GM12878 (cell line): ENCODE results near the gene TMTC1. TPM values are rescaled to one million over a fixed set of nuclear protein-coding genes. Genes with fewer than 3 reads are reported as not detected.

Source experiments
- ATAC-seq: fragments of 200-7000 bp; cut with Tn5 transposase; 3 replicates; pipeline ENCODE4 v1.9.1; 2020; ENCODE audit warnings: mild to moderate bottlenecking, moderate library complexity
- BruUV-seq: library from RNA; stranded (reverse); fragments of 400-500 nt; replicated peaks from 2 replicates; lab custom pipeline; 2021; lab: Mats Ljungman, UMichigan
- CTCF ChIA-PET: fragments of 300-600 bp; sonication (Branson Sonifier 250); formaldehyde crosslinking; extraction: SDS; loops from one replicate; lab custom pipeline; 2021; ENCODE audit warnings: inconsistent platforms; lab: Yijun Ruan, JAX
- POLR2A ChIA-PET: fragments of 350-600 bp; formaldehyde crosslinking; extraction: SDS; loops from one replicate; lab custom pipeline; 2021; ENCODE audit warnings: inconsistent platforms; lab: Charles Lee
- RAD21 ChIA-PET: fragments of 300-600 bp; sonication (Branson Sonifier 250); formaldehyde crosslinking; loops from one replicate; lab custom pipeline; 2023; ENCODE audit warnings: antibody characterized with exemption; ENCODE audit not compliant: unreplicated experiment; lab: Charles Lee
- SMC1A ChIA-PET: fragments of 300-600 bp; sonication (Branson Sonifier 250); formaldehyde crosslinking; loops from one replicate; lab custom pipeline; 2023; ENCODE audit not compliant: unreplicated experiment, uncharacterized antibody; lab: Charles Lee
- DNase-seq: peaks from one replicate; pipeline ENCODE4 v3.0.0-alpha.2; 2011; ENCODE audit warnings: low read depth, low spot score
- FAIRE-seq: peaks from 3 replicates; lab custom pipeline; 2011; peaks lifted over from hg19 to GRCh38; lab: Jason Lieb, UNC
- H2AFZ ChIP-seq: 2 replicates; pipeline ENCODE4 v1.6.0; 2011; ENCODE audit warnings: low read depth, low read length, control low read depth; ENCODE audit not compliant: control insufficient read depth
- H3K27ac ChIP-seq: 2 replicates; pipeline ENCODE4 v1.5.1; 2011; ENCODE audit warnings: control low read depth; ENCODE audit not compliant: control insufficient read depth, insufficient read depth
- H3K27me3 ChIP-seq, 2 experiments: replicated peaks in 1 of 2; 2 replicates each; pipeline versions ENCODE4 v1.6.0 to v1.6.1; 2011; ENCODE audit warnings: low read length in 1 of 2; ENCODE audit not compliant: control insufficient read depth in 2 of 2, insufficient read depth in 2 of 2
- H3K36me3 ChIP-seq, 2 experiments: 2 replicates each; pipeline ENCODE4 v1.5.1; 2011; ENCODE audit warnings: low read length in 1 of 2; ENCODE audit not compliant: control insufficient read depth in 2 of 2, insufficient read depth in 2 of 2
- H3K4me1 ChIP-seq: 2 replicates; pipeline ENCODE4 v1.6.1; 2011; ENCODE audit warnings: mild to moderate bottlenecking, low read length, moderate library complexity, mixed read lengths; ENCODE audit not compliant: control insufficient read depth, insufficient read depth
- H3K4me2 ChIP-seq: 2 replicates; pipeline ENCODE4 v1.6.0; 2011; ENCODE audit warnings: control low read depth; ENCODE audit not compliant: control insufficient read depth, insufficient read depth
- H3K4me3 ChIP-seq: fragments of 200-600 bp; sonication (generic); 2 replicates; pipeline ENCODE4 v1.5.1; 2016
- H3K79me2 ChIP-seq: 2 replicates; pipeline ENCODE4 v1.6.0; 2011; ENCODE audit warnings: low read length; ENCODE audit not compliant: control insufficient read depth, insufficient read depth
- H3K9ac ChIP-seq: 2 replicates; pipeline ENCODE4 v1.8.0; 2011; ENCODE audit warnings: low read length, control low read depth, mixed read lengths; ENCODE audit not compliant: control insufficient read depth, insufficient read depth
- H3K9me3 ChIP-seq: replicated peaks from 3 replicates; pipeline ENCODE4 v1.5.1; 2011; ENCODE audit warnings: mild to moderate bottlenecking, low read length; ENCODE audit not compliant: control insufficient read depth, insufficient read depth
- H4K20me1 ChIP-seq: 2 replicates; pipeline ENCODE4 v1.6.0; 2011; ENCODE audit not compliant: control insufficient read depth, insufficient read depth
- FOS ChIP-seq: IDR thresholded peaks from 3 replicates; pipeline ENCODE4 v1.6.1; 2011; ENCODE audit warnings: borderline replicate concordance; ENCODE audit not compliant: insufficient read length; ENCODE audit errors: extremely low read depth
- IRF4 ChIP-seq: IDR thresholded peaks from 2 replicates; pipeline ENCODE4 v1.6.1; 2011; ENCODE audit warnings: low read depth, low read length
- KAT2A ChIP-seq: conservative IDR thresholded peaks from 2 replicates; pipeline ENCODE4 v1.6.1; 2011; ENCODE audit warnings: low read depth, low read length; ENCODE audit not compliant: control insufficient read depth
- KDM1A ChIP-seq: fragments of 200-600 bp; sonication (generic); IDR thresholded peaks from 2 replicates; pipeline ENCODE4 v1.6.1; 2016; ENCODE audit warnings: borderline replicate concordance
- NR2C1 ChIP-seq: fragments of 450-650 bp; IDR thresholded peaks from 2 replicates; pipeline ENCODE4 v1.6.1; 2017; ENCODE audit warnings: antibody characterized with exemption, mild to moderate bottlenecking, moderate library complexity
- NR2C2 ChIP-seq: IDR thresholded peaks from 2 replicates; pipeline ENCODE4 v1.6.1; 2011; ENCODE audit warnings: borderline replicate concordance, low read depth; ENCODE audit not compliant: control insufficient read depth, insufficient read length
- NRF1 ChIP-seq: conservative IDR thresholded peaks from 2 replicates; pipeline ENCODE4 v1.6.1; 2011; ENCODE audit warnings: mild to moderate bottlenecking, low read depth, low read length, improper control_type of control experiment
- PAX5 ChIP-seq: IDR thresholded peaks from 2 replicates; pipeline ENCODE4 v1.6.1; 2011; ENCODE audit warnings: low read depth, low read length, borderline replicate concordance
- STAT3 ChIP-seq: IDR thresholded peaks from 2 replicates; pipeline ENCODE4 v1.6.1; 2011; ENCODE audit warnings: low read depth, low read length, improper control_type of control experiment
- TARDBP ChIP-seq: IDR thresholded peaks from 2 replicates; pipeline ENCODE4 v1.6.1; 2016; ENCODE audit warnings: borderline replicate concordance
- TCF3 ChIP-seq: IDR thresholded peaks from 2 replicates; pipeline ENCODE4 v1.6.1; 2012; ENCODE audit warnings: low read depth, mild to moderate bottlenecking, low read length, borderline replicate concordance; ENCODE audit not compliant: insufficient read depth
- in situ Hi-C: fragments of 300-500 bp; cut with MboI; formaldehyde crosslinking; loops from 9 replicates; pipeline ENCODE4 v1.14.3; 2018; ENCODE audit warnings: mixed read lengths
- intact Hi-C: fragments of 100-400 bp; cut with micrococcal nuclease; formaldehyde crosslinking; loops from one replicate; pipeline ENCODE4 v1.14.2; 2022; ENCODE audit not compliant: unreplicated experiment
- polyA plus RNA-seq, 11 experiments: library from polyadenylated mRNA; depleted of rRNA in 4 of 11; unstranded in 6 of 11; stranded (reverse) in 5 of 11; fragments of >200 nt; fragmentation: Nextera tagmentation in 4 of 11; fragmentation: Illumina TruSeq in 1 of 11; extraction: Ambion mirVana in 4 of 11; extraction: Trizol in 1 of 11; gene quantifications; 1 replicate in 1 of 11; 2 replicates in 10 of 11; pipeline versions ENCODE4 v1.2.1 to v1.2.3, GENCODE V29; 2011 to 2016; ENCODE audit warnings: inconsistent platforms in 2 of 11, missing spikeins in 2 of 11, low read depth in 1 of 11
- total RNA-seq, 4 experiments: library from RNA; depleted of rRNA in 3 of 4; stranded (reverse); fragments of >200 nt in 3 of 4; fragmentation: Illumina TruSeq in 1 of 4; extraction: Trizol in 1 of 4; gene quantifications; 2 replicates each; pipeline versions ENCODE4 v1.2.1 to v1.2.3, GENCODE V29; 2013 to 2021
- TF ChIP-seq, protein P1 (sequence below): fragments of 150-350 bp; IDR thresholded peaks from 2 replicates; pipeline ENCODE4 v1.6.1; 2016; ENCODE audit warnings: low read depth, low read length
- TF ChIP-seq, protein P2 (sequence below): fragments of 450-650 bp; IDR thresholded peaks from 2 replicates; pipeline ENCODE4 v1.6.1; 2017; ENCODE audit warnings: mild to moderate bottlenecking, moderate library complexity
- TF ChIP-seq, protein P3 (sequence below): IDR thresholded peaks from 2 replicates; pipeline ENCODE4 v1.6.1; 2011; ENCODE audit warnings: borderline replicate concordance, low read depth, mild to moderate bottlenecking, moderate library complexity, mixed read lengths, low read length; ENCODE audit not compliant: insufficient read depth; ENCODE audit errors: extremely low read length
- TF ChIP-seq, protein P4 (sequence below): IDR thresholded peaks from 2 replicates; pipeline ENCODE4 v1.6.1; 2011; ENCODE audit warnings: low read depth, mild to moderate bottlenecking, low read length, moderate library complexity, borderline replicate concordance; ENCODE audit errors: extremely low read depth

TMTC1 gene
- total and polyA plus RNA-seq, 10 of the 15 experiments (the other 5 are each of a cell fraction or from before 2014, with no cell fraction given): 0.10 to 20.9 (median 0.57) TPM

DNA sequence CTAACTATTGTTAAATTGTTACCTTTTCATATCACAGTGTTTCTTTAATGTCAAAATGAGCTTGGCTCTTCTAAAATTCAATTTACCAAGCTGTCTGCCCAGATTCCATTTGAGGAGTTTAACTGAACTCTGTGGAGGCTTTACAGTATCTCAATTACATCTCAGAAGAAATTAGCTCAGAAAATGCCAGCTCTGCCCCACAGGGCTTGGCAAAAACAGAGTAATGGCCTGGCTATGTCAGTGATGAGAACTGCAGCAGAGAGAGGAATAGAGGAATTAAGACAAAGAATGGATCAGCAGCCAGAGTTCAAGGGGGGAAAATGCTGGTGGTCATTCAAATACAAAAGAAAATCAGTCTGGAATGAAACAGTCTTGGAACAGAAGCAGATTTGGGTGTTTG, 15.8 kb upstream of the TMTC1 start:
- Histone ChIP-seq H2AFZ (no peak overlapping the region), H4K20me1 (no peaks in the 10 kb centered on the region)
- POLR2A ChIA-PET: interaction anchor here (0.5 kb wide), 1 partner anchor 108 kb away, joined by 4 read pairs; no protein-coding TSS in a partner anchor
- TF ChIP-seq KDM1A: no peak
- TF ChIP-seq NRF1: no peak
- TF ChIP-seq, protein P1, sequence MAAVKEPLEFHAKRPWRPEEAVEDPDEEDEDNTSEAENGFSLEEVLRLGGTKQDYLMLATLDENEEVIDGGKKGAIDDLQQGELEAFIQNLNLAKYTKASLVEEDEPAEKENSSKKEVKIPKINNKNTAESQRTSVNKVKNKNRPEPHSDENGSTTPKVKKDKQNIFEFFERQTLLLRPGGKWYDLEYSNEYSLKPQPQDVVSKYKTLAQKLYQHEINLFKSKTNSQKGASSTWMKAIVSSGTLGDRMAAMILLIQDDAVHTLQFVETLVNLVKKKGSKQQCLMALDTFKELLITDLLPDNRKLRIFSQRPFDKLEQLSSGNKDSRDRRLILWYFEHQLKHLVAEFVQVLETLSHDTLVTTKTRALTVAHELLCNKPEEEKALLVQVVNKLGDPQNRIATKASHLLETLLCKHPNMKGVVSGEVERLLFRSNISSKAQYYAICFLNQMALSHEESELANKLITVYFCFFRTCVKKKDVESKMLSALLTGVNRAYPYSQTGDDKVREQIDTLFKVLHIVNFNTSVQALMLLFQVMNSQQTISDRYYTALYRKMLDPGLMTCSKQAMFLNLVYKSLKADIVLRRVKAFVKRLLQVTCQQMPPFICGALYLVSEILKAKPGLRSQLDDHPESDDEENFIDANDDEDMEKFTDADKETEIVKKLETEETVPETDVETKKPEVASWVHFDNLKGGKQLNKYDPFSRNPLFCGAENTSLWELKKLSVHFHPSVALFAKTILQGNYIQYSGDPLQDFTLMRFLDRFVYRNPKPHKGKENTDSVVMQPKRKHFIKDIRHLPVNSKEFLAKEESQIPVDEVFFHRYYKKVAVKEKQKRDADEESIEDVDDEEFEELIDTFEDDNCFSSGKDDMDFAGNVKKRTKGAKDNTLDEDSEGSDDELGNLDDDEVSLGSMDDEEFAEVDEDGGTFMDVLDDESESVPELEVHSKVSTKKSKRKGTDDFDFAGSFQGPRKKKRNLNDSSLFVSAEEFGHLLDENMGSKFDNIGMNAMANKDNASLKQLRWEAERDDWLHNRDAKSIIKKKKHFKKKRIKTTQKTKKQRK: no peak
- no peak for TF ChIP-seq FOS
- TF ChIP-seq, protein P2, sequence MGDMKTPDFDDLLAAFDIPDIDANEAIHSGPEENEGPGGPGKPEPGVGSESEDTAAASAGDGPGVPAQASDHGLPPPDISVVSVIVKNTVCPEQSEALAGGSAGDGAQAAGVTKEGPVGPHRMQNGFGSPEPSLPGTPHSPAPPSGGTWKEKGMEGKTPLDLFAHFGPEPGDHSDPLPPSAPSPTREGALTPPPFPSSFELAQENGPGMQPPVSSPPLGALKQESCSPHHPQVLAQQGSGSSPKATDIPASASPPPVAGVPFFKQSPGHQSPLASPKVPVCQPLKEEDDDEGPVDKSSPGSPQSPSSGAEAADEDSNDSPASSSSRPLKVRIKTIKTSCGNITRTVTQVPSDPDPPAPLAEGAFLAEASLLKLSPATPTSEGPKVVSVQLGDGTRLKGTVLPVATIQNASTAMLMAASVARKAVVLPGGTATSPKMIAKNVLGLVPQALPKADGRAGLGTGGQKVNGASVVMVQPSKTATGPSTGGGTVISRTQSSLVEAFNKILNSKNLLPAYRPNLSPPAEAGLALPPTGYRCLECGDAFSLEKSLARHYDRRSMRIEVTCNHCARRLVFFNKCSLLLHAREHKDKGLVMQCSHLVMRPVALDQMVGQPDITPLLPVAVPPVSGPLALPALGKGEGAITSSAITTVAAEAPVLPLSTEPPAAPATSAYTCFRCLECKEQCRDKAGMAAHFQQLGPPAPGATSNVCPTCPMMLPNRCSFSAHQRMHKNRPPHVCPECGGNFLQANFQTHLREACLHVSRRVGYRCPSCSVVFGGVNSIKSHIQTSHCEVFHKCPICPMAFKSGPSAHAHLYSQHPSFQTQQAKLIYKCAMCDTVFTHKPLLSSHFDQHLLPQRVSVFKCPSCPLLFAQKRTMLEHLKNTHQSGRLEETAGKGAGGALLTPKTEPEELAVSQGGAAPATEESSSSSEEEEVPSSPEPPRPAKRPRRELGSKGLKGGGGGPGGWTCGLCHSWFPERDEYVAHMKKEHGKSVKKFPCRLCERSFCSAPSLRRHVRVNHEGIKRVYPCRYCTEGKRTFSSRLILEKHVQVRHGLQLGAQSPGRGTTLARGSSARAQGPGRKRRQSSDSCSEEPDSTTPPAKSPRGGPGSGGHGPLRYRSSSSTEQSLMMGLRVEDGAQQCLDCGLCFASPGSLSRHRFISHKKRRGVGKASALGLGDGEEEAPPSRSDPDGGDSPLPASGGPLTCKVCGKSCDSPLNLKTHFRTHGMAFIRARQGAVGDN: no peak
- no peak for TF ChIP-seq TARDBP
- TF ChIP-seq, protein P3, sequence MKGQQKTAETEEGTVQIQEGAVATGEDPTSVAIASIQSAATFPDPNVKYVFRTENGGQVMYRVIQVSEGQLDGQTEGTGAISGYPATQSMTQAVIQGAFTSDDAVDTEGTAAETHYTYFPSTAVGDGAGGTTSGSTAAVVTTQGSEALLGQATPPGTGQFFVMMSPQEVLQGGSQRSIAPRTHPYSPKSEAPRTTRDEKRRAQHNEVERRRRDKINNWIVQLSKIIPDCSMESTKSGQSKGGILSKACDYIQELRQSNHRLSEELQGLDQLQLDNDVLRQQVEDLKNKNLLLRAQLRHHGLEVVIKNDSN: no peak
- TF ChIP-seq PAX5: no peak
- TF ChIP-seq NR2C1: no peak
- TF ChIP-seq STAT3: no peak
- no peak for TF ChIP-seq NR2C2
- TF ChIP-seq, protein P4, sequence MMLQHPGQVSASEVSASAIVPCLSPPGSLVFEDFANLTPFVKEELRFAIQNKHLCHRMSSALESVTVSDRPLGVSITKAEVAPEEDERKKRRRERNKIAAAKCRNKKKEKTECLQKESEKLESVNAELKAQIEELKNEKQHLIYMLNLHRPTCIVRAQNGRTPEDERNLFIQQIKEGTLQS: no peak
- no peak for TF ChIP-seq KAT2A
- no peak for TF ChIP-seq IRF4
- TF ChIP-seq TCF3: no peak
- TF ChIP-seq, all 136 proteins: peak for 0
- BruUV-seq: no TSS peak
- no peak for FAIRE-seq
- ATAC-seq: no peak
- Histone ChIP-seq H3K4me1 (no peaks in the 10 kb centered on the region), H3K4me3 (no peak overlapping the region), H3K9me3 (no peaks in the 10 kb centered on the region), H3K79me2 (no peaks in the 10 kb centered on the region), H3K27me3 (no peaks in the 10 kb centered on the region), H3K4me2 (no peak overlapping the region), H3K36me3 (no peaks in the 10 kb centered on the region), H3K9ac (no peak overlapping the region), H3K27ac (no peak overlapping the region)
- in situ Hi-C loops (no loop called here), intact Hi-C loops (no loop called here)
- SMC1A ChIA-PET: interaction anchor here (0.6 to 1.5 kb wide), 9 partner anchors 20 to 249 kb away, joined by 3 to 7 read pairs (median 3); no protein-coding TSS in a partner anchor
- no peak for DNase-seq
- RAD21 ChIA-PET: interaction anchor here (1.2 to 1.5 kb wide), 2 partner anchors 18 to 71 kb away, joined by 3 to 4 read pairs; no protein-coding TSS in a partner anchor
- CTCF ChIA-PET: interaction anchor here (0.6 kb wide), 2 partner anchors 117 to 279 kb away, joined by 3 read pairs; no protein-coding TSS in a partner anchor
